ENCODE data around the gene SCGB3A1. TPM values are rescaled to one million over a fixed set of nuclear protein-coding genes. Genes with fewer than 3 reads are reported as not detected.
A peak's percentile ranks its signal among the peaks of the same experiment; 100 is the strongest.

SCGB3A1 gene
- polyA plus RNA-seq, 2 of the 4 experiments (the other 2 are of a cell fraction): not detected

- POLR2A ChIA-PET: no interaction called here
- TF ChIP-seq ZFP36 (IDR thresholded peaks at IDR 0.05; ENCODE audit: borderline replicate concordance, partially characterized antibody): no peak
- no peak overlapping the region for H3K4me3 ChIP-seq
- no peak overlapping the region for H3K4me2 ChIP-seq
- CTCF ChIA-PET: interaction anchor here (4.1 kb wide), 1 partner anchor 8 kb away, joined by 32 read pairs; no protein-coding TSS in a partner anchor
- no peak overlapping the region for H3K27ac ChIP-seq
- ATAC-seq (no peak), DNase-seq (ENCODE audit: low read depth in 1 of 2, low spot score in 1 of 2) (no peak), FAIRE-seq (no peak)
- no peaks in the 10 kb centered on the region for H3K4me1 ChIP-seq
- no peaks in the 10 kb centered on the region for H3K9me3 ChIP-seq
- WGBS (ENCODE audit: missing lambda C conversion rate): 74% methylated on average over 8 of the region's 12 CpGs
Measured at GRCh38 chr5:180627386-180628120, 36.3 kb upstream of the SCGB3A1 start.

GRCh38 chr5:180626661-180627385 lies 35.5 kb upstream of the SCGB3A1 start:
- WGBS (ENCODE audit: missing lambda C conversion rate): 58% methylated on average over 12 of the region's 15 CpGs
- Histone ChIP-seq H3K9me3 (no peaks in the 10 kb centered on the region), H3K4me1 (no peaks in the 10 kb centered on the region), H3K4me2 (no peak overlapping the region), H3K4me3 (no peak overlapping the region), H3K27ac (no peak overlapping the region)
- CTCF ChIA-PET: interaction anchor here (4.1 kb wide), 1 partner anchor 8 kb away, joined by 32 read pairs; no protein-coding TSS in a partner anchor
- FAIRE-seq: no peak
- TF ChIP-seq CBX2 (IDR thresholded peaks at IDR 0.05; ENCODE audit: borderline replicate concordance, low read depth) (no peak), RARB (CRISPR knock-in tag; IDR thresholded peaks at IDR 0.05) (no peak), CEBPB (IDR thresholded peaks at IDR 0.05) (no peak), KDM1A (IDR thresholded peaks at IDR 0.05; ENCODE audit: low read depth) (no peak), FOSB (CRISPR knock-in tag; IDR thresholded peaks at IDR 0.05) (no peak), FOXS1 (CRISPR knock-in tag; IDR thresholded peaks at IDR 0.05) (no peak)
- POLR2A ChIA-PET: no interaction called here
- no peak for DNase-seq (ENCODE audit: low read depth in 1 of 2, low spot score in 1 of 2)
- no peak for ATAC-seq

GRCh38 chr5:180625791-180626660 lies 34.7 kb upstream of the SCGB3A1 start:
- 80% methylated on average over 20 of the region's 25 CpGs for WGBS (ENCODE audit: missing lambda C conversion rate)
- FAIRE-seq: no peak
- CTCF ChIA-PET: interaction anchor here (0.9 kb wide), 1 partner anchor 59 kb away, joined by 3 read pairs; no protein-coding TSS in a partner anchor

GRCh38 chr5:180625125-180625790 lies 34.0 kb upstream of the SCGB3A1 start:
- DNase-seq (ENCODE audit: low read depth in 1 of 2, low spot score in 1 of 2) (no peak), FAIRE-seq (no peak), ATAC-seq (no peak)
- Histone ChIP-seq H3K4me3 (no peak overlapping the region), H3K9me3 (no peaks in the 10 kb centered on the region), H3K4me1 (no peaks in the 10 kb centered on the region), H3K27ac (peak overlapping the region in 1 of 2 experiments; percentile 31; a peak in 1 of 6 replicates), H3K4me2 (no peak overlapping the region)
- WGBS (ENCODE audit: missing lambda C conversion rate): 66% methylated on average over 8 of the region's 10 CpGs
- CTCF ChIA-PET: interaction anchor here (0.9 to 1.6 kb wide), 2 partner anchors 19 to 58 kb away, joined by 3 to 5 read pairs; no protein-coding TSS in a partner anchor
- POLR2A ChIA-PET: no interaction called here
- TF ChIP-seq PBX3 (IDR thresholded peaks at IDR 0.05): no peak
- no peak for TF ChIP-seq HEYL (CRISPR knock-in tag; IDR thresholded peaks at IDR 0.05)
- no peak for TF ChIP-seq MAFK (IDR thresholded peaks at IDR 0.05; ENCODE audit: partially characterized antibody)
- TF ChIP-seq JUNB (IDR thresholded peaks at IDR 0.05): no peak
- TF ChIP-seq KDM5A (IDR thresholded peaks at IDR 0.05): no peak
- TF ChIP-seq POLR2A (IDR thresholded peaks at IDR 0.05; ENCODE audit: low read length): no peak
- TF ChIP-seq FOSL2 (IDR thresholded peaks at IDR 0.05): no peak
- no peak for TF ChIP-seq FOSL2 (CRISPR knock-in tag; IDR thresholded peaks at IDR 0.05)
- no peak for TF ChIP-seq CEBPB (IDR thresholded peaks at IDR 0.05)
- TF ChIP-seq CBX8 (IDR thresholded peaks at IDR 0.05): no peak
- TF ChIP-seq ZNF302 (CRISPR knock-in tag; IDR thresholded peaks at IDR 0.05): no peak
- no peak for TF ChIP-seq FOSB (CRISPR knock-in tag; IDR thresholded peaks at IDR 0.05)

More at GRCh38 chr5:180625791-180626660, 34.7 kb upstream of the SCGB3A1 start:
- ATAC-seq (no peak), DNase-seq (ENCODE audit: low read depth in 1 of 2, low spot score in 1 of 2) (no peak)
- Histone ChIP-seq H3K9me3 (no peaks in the 10 kb centered on the region), H3K4me1 (no peaks in the 10 kb centered on the region), H3K27ac (no peak overlapping the region), H3K4me2 (no peak overlapping the region), H3K4me3 (no peak overlapping the region)
- TF ChIP-seq MAX (IDR thresholded peaks at IDR 0.05) (no peak), HOXB5 (CRISPR knock-in tag; IDR thresholded peaks at IDR 0.05) (no peak)
- POLR2A ChIA-PET: no interaction called here
